Gastrocnemius medialis (tissue), 4 donors: ENCODE results near the gene CTCFL. TPM values are rescaled to one million over a fixed set of nuclear protein-coding genes. Genes with fewer than 3 reads are reported as not detected.

Source experiments
- ATAC-seq, 2 donors: fragments of 150-250 bp; one replicate each; pipeline ENCODE4 v1.9.1; 2016
- DNase-seq, 2 donors: peaks; one replicate each; pipeline ENCODE4 v3.0.0-alpha.2; 2019
- H3K27ac ChIP-seq, 4 donors: fragments of 200-600 bp; sonication (generic); 1 replicate in 1 of 4; 2 replicates in 3 of 4; pipeline ENCODE4 v1.5.1; 2016 to 2018; ENCODE audit warnings: mild to moderate bottlenecking in 2 of 4, moderate library complexity in 1 of 4
- H3K27me3 ChIP-seq, 3 donors: fragments of 200-600 bp; sonication (generic) in 2 of 3; 1 replicate in 1 of 3; 2 replicates in 2 of 3; pipeline versions ENCODE4 v1.5.1 to v1.6.0; 2016 to 2019; ENCODE audit warnings: mild to moderate bottlenecking in 1 of 3, moderate library complexity in 1 of 3
- H3K36me3 ChIP-seq, 2 donors: fragments of 200-600 bp; sonication (generic) in 1 of 2; one replicate each; pipeline ENCODE4 v1.5.1; 2017 to 2018
- H3K4me1 ChIP-seq, 2 donors: fragments of 200-600 bp; sonication (generic) in 1 of 2; one replicate each; pipeline ENCODE4 v1.5.1; 2016 to 2017; ENCODE audit warnings: mild to moderate bottlenecking in 2 of 2
- H3K4me3 ChIP-seq, 4 donors: fragments of 200-600 bp; sonication (generic) in 3 of 4; 1 replicate in 1 of 4; 2 replicates in 3 of 4; pipeline ENCODE4 v1.5.1; 2016 to 2019; ENCODE audit warnings: mild to moderate bottlenecking in 2 of 4
- H3K9me3 ChIP-seq, 3 donors: fragments of 200-600 bp; sonication (generic) in 2 of 3; 1 replicate in 1 of 3; 2 replicates in 2 of 3; pipeline ENCODE4 v1.5.1; 2016 to 2019
- CTCF ChIP-seq, 5 experiments: fragments of 450-650 bp in 3 of 5; fragments of 200-600 bp in 2 of 5; sonication (generic) in 2 of 5; IDR thresholded peaks in 4 of 5; conservative IDR thresholded peaks in 1 of 5; 1 replicate in 4 of 5; 2 replicates in 1 of 5; pipeline ENCODE4 v1.5.1; 2016 to 2019; ENCODE audit warnings: antibody characterized with exemption in 5 of 5, mild to moderate bottlenecking in 3 of 5, moderate library complexity in 3 of 5
- POLR2A ChIP-seq, 2 donors: fragments of 450-650 bp; IDR thresholded peaks; one replicate each; pipeline ENCODE4 v1.6.1; 2017; ENCODE audit warnings: antibody characterized with exemption in 2 of 2, mild to moderate bottlenecking in 2 of 2, moderate library complexity in 2 of 2
- in situ Hi-C, 4 donors: fragments of 200-750 bp; cut with MboI; loops; one replicate each; pipeline versions ENCODE4 v1.15.0 to v1.8.0; 2017; ENCODE audit warnings: low sequenced_read_pairs in 4 of 4
- intact Hi-C: fragments of 100-400 bp; cut with DNase I; formaldehyde crosslinking; loops from one replicate; pipeline ENCODE4 v1.15.1; 2023; ENCODE audit warnings: low total_unique reads
- total RNA-seq, 4 donors: library from RNA; depleted of rRNA; stranded (reverse); fragments of >200 nt; gene quantifications; one replicate each; pipeline versions ENCODE4 v1.1.0 to v1.2.3, GENCODE V29; 2016

The CTCFL gene
- total RNA-seq, 4 donors from 2014 or later: not detected

- H3K27ac ChIP-seq: no peak overlapping the region
- no peak for TF ChIP-seq POLR2A (IDR thresholded peaks at IDR 0.05)
- TF ChIP-seq CTCF (IDR thresholded peaks at IDR 0.05 in 4 of 5, conservative IDR thresholded peaks at IDR 0.05 in 1 of 5): no peak
- H3K36me3 ChIP-seq: no peaks in the 10 kb centered on the region
- H3K27me3 ChIP-seq: peaks cover 0 to 8% (median 3%) of the 10 kb centered on the region in 3 donors
- in situ Hi-C loops (no loop called here), intact Hi-C loops (no loop called here)
- DNase-seq: no peak
- no peak for ATAC-seq
- peaks cover 0 to 9% of the 10 kb centered on the region in 2 donors for H3K4me1 ChIP-seq
- no peak overlapping the region for H3K4me3 ChIP-seq
- no peaks in the 10 kb centered on the region for H3K9me3 ChIP-seq
These were observed 33.1 kb upstream of the CTCFL start for GRCh38 chr20:57557926-57558613.

GRCh38 chr20:57556980-57557274 lies 32.0 kb upstream of the CTCFL start:
- Histone ChIP-seq H3K27ac (no peak overlapping the region), H3K4me3 (no peak overlapping the region), H3K27me3 (peaks cover 0 to 8% (median 3%) of the 10 kb centered on the region in 3 donors), H3K9me3 (no peaks in the 10 kb centered on the region), H3K4me1 (peaks cover 0 to 9% of the 10 kb centered on the region in 2 donors), H3K36me3 (no peaks in the 10 kb centered on the region)
- DNase-seq: no peak
- intact Hi-C loops (no loop called here), in situ Hi-C loops (no loop called here)
- TF ChIP-seq CTCF (IDR thresholded peaks at IDR 0.05 in 4 of 5, conservative IDR thresholded peaks at IDR 0.05 in 1 of 5) (no peak), POLR2A (IDR thresholded peaks at IDR 0.05) (no peak)
- no peak for ATAC-seq

GRCh38 chr20:57555457-57556184 lies 30.7 kb upstream of the CTCFL start:
- Histone ChIP-seq H3K27me3 (peaks cover 0 to 8% (median 3%) of the 10 kb centered on the region in 3 donors), H3K9me3 (no peaks in the 10 kb centered on the region), H3K4me3 (no peak overlapping the region), H3K36me3 (no peaks in the 10 kb centered on the region), H3K4me1 (peaks cover 0 to 9% of the 10 kb centered on the region in 2 donors), H3K27ac (no peak overlapping the region)
- TF ChIP-seq CTCF (IDR thresholded peaks at IDR 0.05 in 4 of 5, conservative IDR thresholded peaks at IDR 0.05 in 1 of 5) (no peak), POLR2A (IDR thresholded peaks at IDR 0.05) (no peak)
- intact Hi-C loops (no loop called here), in situ Hi-C loops (no loop called here)
- no peak for ATAC-seq
- DNase-seq: no peak

DNA sequence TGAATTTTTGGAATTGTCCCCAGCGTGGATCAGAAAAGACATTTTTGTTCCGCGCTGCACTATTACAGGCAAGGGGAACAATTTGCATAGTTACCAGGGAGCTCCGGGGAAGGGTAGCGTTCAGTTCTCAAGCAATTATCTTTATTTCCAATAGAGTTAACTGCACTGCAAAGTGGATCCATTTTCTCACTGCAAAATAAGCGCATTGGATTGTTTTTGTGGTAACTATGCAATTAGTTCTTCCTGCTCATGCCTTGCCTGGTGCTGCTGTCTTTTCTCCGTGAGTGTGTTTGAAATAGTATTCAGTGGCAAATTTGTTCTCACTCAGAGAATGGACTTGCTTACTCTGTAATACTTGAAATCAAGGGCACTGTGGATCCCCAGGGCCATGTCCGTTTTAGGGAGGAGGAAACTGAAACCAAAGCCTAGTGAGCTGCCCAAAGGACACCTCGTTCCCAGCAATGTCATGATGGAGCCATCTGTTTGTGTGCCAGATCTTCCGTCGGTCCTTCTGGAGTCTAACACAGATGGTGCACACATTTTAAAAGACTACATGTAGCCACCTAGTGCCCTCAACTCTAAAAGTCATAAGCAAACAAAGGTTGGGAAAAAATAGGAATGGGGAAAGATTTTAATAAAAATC lies 28.6 kb upstream of the CTCFL start:
- peaks cover 0 to 3% (median 0%) of the 10 kb centered on the region in 3 donors for H3K27me3 ChIP-seq
- ATAC-seq: no peak
- H3K27ac ChIP-seq: no peak overlapping the region
- in situ Hi-C loops: no loop called here
- DNase-seq: no peak
- no peak for TF ChIP-seq CTCF (IDR thresholded peaks at IDR 0.05 in 4 of 5, conservative IDR thresholded peaks at IDR 0.05 in 1 of 5)
- no peak for TF ChIP-seq POLR2A (IDR thresholded peaks at IDR 0.05)
- peaks cover 0 to 9% of the 10 kb centered on the region in 2 donors for H3K4me1 ChIP-seq
- intact Hi-C loops: no loop called here
- H3K36me3 ChIP-seq: no peaks in the 10 kb centered on the region
- no peaks in the 10 kb centered on the region for H3K9me3 ChIP-seq
- H3K4me3 ChIP-seq: no peak overlapping the region
